GM18498 (cell line): ENCODE measurements around the gene MPP3.
"Not testable (repeated sequence)": the region's sequence is repeated elsewhere in the genome, so short reads cannot be mapped to it uniquely, and the experiment has no call there.

ENCODE experiments used
- ATAC-seq: cut with Tn5 transposase; IDR thresholded peaks from one replicate; pipeline ENCODE4 v1.9.1; 2021; ENCODE audit warnings: mild to moderate bottlenecking, moderate library complexity; ENCODE audit not compliant: unreplicated experiment

MPP3 gene

GRCh38 chr17:43812396-43813265, 20.3 kb downstream of the MPP3 start:
- no peak for ATAC-seq

- no peak for ATAC-seq
Observed at GRCh38 chr17:43810823-43811222, 22.1 kb downstream of the MPP3 start.

GRCh38 chr17:43810226-43810715, 22.7 kb downstream of the MPP3 start:
- no peak for ATAC-seq

GRCh38 chr17:43809121-43809520, 23.8 kb downstream of the MPP3 start:
- no peak for ATAC-seq

GRCh38 chr17:43808076-43808475, 24.9 kb downstream of the MPP3 start:
- no peak for ATAC-seq

- ATAC-seq = no peak
Observed at GRCh38 chr17:43805117-43805516, 27.8 kb downstream of the MPP3 start.

- ATAC-seq = no peak
Observed at GRCh38 chr17:43803758-43804157, 29.2 kb downstream of the MPP3 start.

- no peak for ATAC-seq
Observed at GRCh38 chr17:43801844-43802243, 31.1 kb downstream of the MPP3 start.

- no peak for ATAC-seq
Observed at GRCh38 chr17:43800736-43801135, 32.2 kb downstream of the MPP3 start.

GRCh38 chr17:43799047-43799446, 33.9 kb downstream of the MPP3 start:
- no peak for ATAC-seq

GRCh38 chr17:43798024-43798423, 34.9 kb downstream of the MPP3 start:
- not testable (repeated sequence) for ATAC-seq

GRCh38 chr17:43792668-43793067, 40.3 kb downstream of the MPP3 start:
- not testable (repeated sequence) for ATAC-seq

GRCh38 chr17:43791589-43791988, 41.4 kb downstream of the MPP3 start:
- ATAC-seq = no peak

- no peak for ATAC-seq
Observed at GRCh38 chr17:43790311-43790940, 42.5 kb downstream of the MPP3 start.

- ATAC-seq = no peak
Observed at GRCh38 chr17:43789482-43789881, 43.5 kb downstream of the MPP3 start.

GRCh38 chr17:43788540-43788939, 44.4 kb downstream of the MPP3 start:
- no peak for ATAC-seq

GRCh38 chr17:43787728-43788127, 45.2 kb downstream of the MPP3 start:
- ATAC-seq = no peak

- no peak for ATAC-seq
Observed at GRCh38 chr17:43784628-43785101, 48.3 kb downstream of the MPP3 start.

GRCh38 chr17:43784068-43784467, 48.9 kb downstream of the MPP3 start:
- no peak for ATAC-seq

- ATAC-seq = no peak
Observed at GRCh38 chr17:43782913-43783680, 49.8 kb downstream of the MPP3 start.

- ATAC-seq = no peak
Observed at GRCh38 chr17:43780135-43780534, 52.8 kb downstream of the MPP3 start, which contains the start of gene CFAP97D1. Gene CFAP97D1 (plus strand): TSS chr17:43780435. CDS start chr17:43780463, 28 bp downstream.
